Gastrocnemius medialis (tissue), 4 donors: Measurements from ENCODE around the gene NCKAP1.

ENCODE experiments used
- CTCF ChIP-seq, 5 experiments: fragments of 450-650 bp in 3 of 5; fragments of 200-600 bp in 2 of 5; sonication (generic) in 2 of 5; IDR thresholded peaks in 4 of 5; conservative IDR thresholded peaks in 1 of 5; 1 replicate in 4 of 5; 2 replicates in 1 of 5; pipeline ENCODE4 v1.5.1; 2016 to 2019; ENCODE audit warnings: antibody characterized with exemption in 5 of 5, mild to moderate bottlenecking in 3 of 5, moderate library complexity in 3 of 5
- POLR2A ChIP-seq, 2 donors: fragments of 450-650 bp; IDR thresholded peaks; one replicate each; pipeline ENCODE4 v1.6.1; 2017; ENCODE audit warnings: antibody characterized with exemption in 2 of 2, mild to moderate bottlenecking in 2 of 2, moderate library complexity in 2 of 2

DNA sequence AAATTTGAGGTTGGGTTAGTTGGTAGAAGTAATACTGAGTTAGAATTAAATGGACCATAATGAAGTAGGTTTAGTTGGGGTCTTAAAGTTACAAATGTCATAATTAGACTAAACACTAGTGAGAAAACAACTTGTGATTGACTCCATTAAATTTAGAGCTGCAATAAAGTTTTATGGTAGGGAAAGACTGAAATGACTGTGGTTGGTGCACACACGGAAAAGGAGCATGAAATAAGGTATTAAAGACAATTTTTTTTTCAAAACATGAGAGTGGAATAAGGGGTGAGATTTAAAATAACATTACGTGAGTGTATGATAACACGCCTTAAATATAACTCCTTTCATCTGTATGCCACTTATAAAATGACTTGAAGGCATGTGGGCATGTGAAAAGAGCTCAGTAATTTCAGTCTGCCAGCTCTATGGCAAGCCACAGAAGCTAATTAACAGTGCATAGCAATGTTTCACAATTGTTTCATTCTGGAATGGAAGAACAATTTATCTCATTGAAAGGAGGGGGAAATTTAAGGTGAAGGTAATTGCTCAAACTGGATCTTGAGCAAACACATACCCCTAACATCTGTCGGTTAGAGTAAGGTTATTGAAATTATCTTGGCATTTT, 173.2 kb downstream of the NCKAP1 start:
- TF ChIP-seq POLR2A (IDR thresholded peaks at IDR 0.05) (no peak), CTCF (IDR thresholded peaks at IDR 0.05 in 4 of 5, conservative IDR thresholded peaks at IDR 0.05 in 1 of 5) (no peak)
